Endothelial cell of umbilical vein (primary cell): Measurements from ENCODE around the gene ATP5PD.
"Not testable (repeated sequence)": the region's sequence is repeated elsewhere in the genome, so short reads cannot be mapped to it uniquely, and the experiment has no call there.

Experiments
- EZH2 ChIP-seq: IDR thresholded peaks from 2 replicates; pipeline ENCODE4 v1.6.1; 2012; ENCODE audit warnings: borderline replicate concordance, low read depth, mild to moderate bottlenecking, moderate library complexity, low read length, inconsistent platforms; ENCODE audit not compliant: severe bottlenecking
- FOS ChIP-seq: IDR thresholded peaks from 2 replicates; pipeline ENCODE4 v1.6.1; 2011; ENCODE audit warnings: mild to moderate bottlenecking, low read length, moderate library complexity, borderline replicate concordance; ENCODE audit not compliant: insufficient read depth
- GATA2 ChIP-seq: IDR thresholded peaks from 2 replicates; pipeline ENCODE4 v1.7.0; 2011; ENCODE audit warnings: low read depth, mild to moderate bottlenecking, moderate library complexity, mixed read lengths, low read length; ENCODE audit not compliant: insufficient read length, insufficient read depth
- MAX ChIP-seq: IDR thresholded peaks from 2 replicates; pipeline ENCODE4 v1.6.1; 2011; ENCODE audit not compliant: insufficient read depth, insufficient read length
- POLR2A ChIP-seq: IDR thresholded peaks from 2 replicates; pipeline ENCODE4 v1.6.1; 2012; ENCODE audit warnings: low read depth, mild to moderate bottlenecking, control low read depth, low read length
- POLR2AphosphoS5 ChIP-seq: IDR thresholded peaks from 2 replicates; pipeline ENCODE4 v1.6.1; 2012; ENCODE audit warnings: low read depth, mild to moderate bottlenecking, control low read depth, low read length, moderate library complexity; ENCODE audit not compliant: insufficient read depth
- TF ChIP-seq, protein P1 (sequence below), 2 donors: IDR thresholded peaks; 1 replicate in 1 of 2; 2 replicates in 1 of 2; pipeline ENCODE4 v1.5.1; 2011; ENCODE audit warnings: low read length in 2 of 2, mild to moderate bottlenecking in 2 of 2, moderate library complexity in 2 of 2, control low read depth in 1 of 2, inconsistent platforms in 1 of 2, low read depth in 1 of 2; ENCODE audit not compliant: insufficient read depth in 1 of 2; ENCODE audit errors: extremely low read depth in 1 of 2

GRCh38 chr17:75043789-75044188, 3.0 kb downstream of the ATP5PD start:
- TF ChIP-seq POLR2A, POLR2AphosphoS5, MAX, FOS, EZH2, GATA2: not testable (repeated sequence)
- TF ChIP-seq, protein P1, sequence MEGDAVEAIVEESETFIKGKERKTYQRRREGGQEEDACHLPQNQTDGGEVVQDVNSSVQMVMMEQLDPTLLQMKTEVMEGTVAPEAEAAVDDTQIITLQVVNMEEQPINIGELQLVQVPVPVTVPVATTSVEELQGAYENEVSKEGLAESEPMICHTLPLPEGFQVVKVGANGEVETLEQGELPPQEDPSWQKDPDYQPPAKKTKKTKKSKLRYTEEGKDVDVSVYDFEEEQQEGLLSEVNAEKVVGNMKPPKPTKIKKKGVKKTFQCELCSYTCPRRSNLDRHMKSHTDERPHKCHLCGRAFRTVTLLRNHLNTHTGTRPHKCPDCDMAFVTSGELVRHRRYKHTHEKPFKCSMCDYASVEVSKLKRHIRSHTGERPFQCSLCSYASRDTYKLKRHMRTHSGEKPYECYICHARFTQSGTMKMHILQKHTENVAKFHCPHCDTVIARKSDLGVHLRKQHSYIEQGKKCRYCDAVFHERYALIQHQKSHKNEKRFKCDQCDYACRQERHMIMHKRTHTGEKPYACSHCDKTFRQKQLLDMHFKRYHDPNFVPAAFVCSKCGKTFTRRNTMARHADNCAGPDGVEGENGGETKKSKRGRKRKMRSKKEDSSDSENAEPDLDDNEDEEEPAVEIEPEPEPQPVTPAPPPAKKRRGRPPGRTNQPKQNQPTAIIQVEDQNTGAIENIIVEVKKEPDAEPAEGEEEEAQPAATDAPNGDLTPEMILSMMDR (IDR thresholded peaks at IDR 0.05; ENCODE audit: extremely low read depth in 1 of 2, insufficient read depth in 1 of 2, low read depth in 1 of 2, low read length in 2 of 2): not testable (repeated sequence)
